Measurements from ENCODE around the gene CHAMP1. TPM values are rescaled to one million over a fixed set of nuclear protein-coding genes. Genes with fewer than 3 reads are reported as not detected.
A peak's percentile ranks its signal among the peaks of the same experiment; 100 is the strongest.

CHAMP1 gene
- total RNA-seq, 1 donor = 9.4 TPM

GRCh38 chr13:114309086-114309485 lies 5.2 kb upstream of the CHAMP1 start:
- no peak for TF ChIP-seq CTCF (IDR thresholded peaks at IDR 0.05; ENCODE audit: extremely low read depth, low read depth, low read length)
- peaks cover 21% of the 10 kb centered on the region for H3K36me3 ChIP-seq (ENCODE audit: insufficient read depth, low read length)
- H3K27ac ChIP-seq (ENCODE audit: low read depth, low read length) = no peak overlapping the region
- DNase-seq (ENCODE audit: insufficient read length, low spot score, missing footprints) = no peak
- no peaks in the 10 kb centered on the region for H3K9me3 ChIP-seq (ENCODE audit: low read depth, low read length)
- H2AFZ ChIP-seq (ENCODE audit: low read length) = no peak overlapping the region
- H3K27me3 ChIP-seq (ENCODE audit: insufficient read depth, low read length) = no peaks in the 10 kb centered on the region
- H3K4me1 ChIP-seq (ENCODE audit: insufficient read depth, low read length) = peaks cover 40% of the 10 kb centered on the region
- no peak overlapping the region for H3K4me2 ChIP-seq (ENCODE audit: insufficient read depth, low read length)
- H3K4me3 ChIP-seq (ENCODE audit: insufficient read depth, low read length) = no peak overlapping the region
- H4K20me1 ChIP-seq (ENCODE audit: insufficient read depth, low read length) = no peaks in the 10 kb centered on the region
- no peaks in the 10 kb centered on the region for H3K79me2 ChIP-seq (ENCODE audit: insufficient read depth, low read length)

DNA sequence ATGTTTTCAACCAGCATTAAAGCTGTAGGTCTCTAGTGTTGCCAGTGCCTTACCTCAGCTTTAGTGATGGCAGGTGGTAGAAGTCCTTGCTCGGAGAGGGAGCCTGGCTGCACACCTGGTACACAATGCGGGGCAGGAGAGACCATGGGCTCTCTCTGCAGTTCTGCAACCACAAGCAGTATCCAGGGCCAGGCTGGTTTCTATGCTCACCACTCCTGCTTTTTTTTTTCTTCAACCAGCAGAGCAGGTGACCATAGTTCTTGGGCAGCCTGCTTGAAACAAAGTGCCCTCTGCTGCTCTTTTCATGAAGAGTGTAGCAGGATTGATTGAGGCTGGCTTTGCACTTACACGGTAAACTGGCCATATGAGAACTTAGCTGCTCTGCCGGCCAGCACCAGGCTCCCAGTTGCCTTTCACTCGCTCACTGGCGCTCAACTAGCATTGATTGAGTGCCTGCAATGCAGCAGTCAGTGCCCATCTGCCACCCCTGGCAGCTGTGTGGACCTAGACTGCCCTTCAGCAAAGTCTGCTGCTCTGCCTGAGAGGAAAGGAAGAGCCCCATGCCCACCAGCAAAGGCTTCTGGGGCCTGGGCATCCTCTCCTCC lies 4.4 kb upstream of the CHAMP1 start:
- Histone ChIP-seq H2AFZ (ENCODE audit: low read length) (no peak overlapping the region), H3K27ac (ENCODE audit: low read depth, low read length) (peak overlapping the region; percentile 69)
- DNase-seq (ENCODE audit: insufficient read length, low spot score, missing footprints) = no peak

GRCh38 chr13:114310956-114311355 lies 3.3 kb upstream of the CHAMP1 start:
- Histone ChIP-seq H4K20me1 (ENCODE audit: insufficient read depth, low read length) (peaks cover 3% of the 10 kb centered on the region), H3K9me3 (ENCODE audit: low read depth, low read length) (no peaks in the 10 kb centered on the region)

More for the DNA sequence above, 4.4 kb upstream of the CHAMP1 start:
- Histone ChIP-seq H3K4me1 (ENCODE audit: insufficient read depth, low read length) (peaks cover 40% of the 10 kb centered on the region), H3K4me2 (ENCODE audit: insufficient read depth, low read length) (no peak overlapping the region), H3K27me3 (ENCODE audit: insufficient read depth, low read length) (no peaks in the 10 kb centered on the region), H4K20me1 (ENCODE audit: insufficient read depth, low read length) (no peaks in the 10 kb centered on the region), H3K79me2 (ENCODE audit: insufficient read depth, low read length) (peaks cover 6% of the 10 kb centered on the region), H3K4me3 (ENCODE audit: insufficient read depth, low read length) (no peak overlapping the region), H3K9me3 (ENCODE audit: low read depth, low read length) (no peaks in the 10 kb centered on the region), H3K36me3 (ENCODE audit: insufficient read depth, low read length) (peaks cover 14% of the 10 kb centered on the region)
- no peak for TF ChIP-seq CTCF (IDR thresholded peaks at IDR 0.05; ENCODE audit: extremely low read depth, low read depth, low read length)

More at GRCh38 chr13:114310956-114311355, 3.3 kb upstream of the CHAMP1 start:
- no peak overlapping the region for H2AFZ ChIP-seq (ENCODE audit: low read length)
- TF ChIP-seq CTCF (IDR thresholded peaks at IDR 0.05; ENCODE audit: extremely low read depth, low read depth, low read length) = no peak
- H3K79me2 ChIP-seq (ENCODE audit: insufficient read depth, low read length) = peaks cover 16% of the 10 kb centered on the region
- H3K36me3 ChIP-seq (ENCODE audit: insufficient read depth, low read length) = peaks cover 10% of the 10 kb centered on the region
- no peak for DNase-seq (ENCODE audit: insufficient read length, low spot score, missing footprints)
- H3K4me2 ChIP-seq (ENCODE audit: insufficient read depth, low read length) = peak overlapping the region; percentile 70
- H3K27me3 ChIP-seq (ENCODE audit: insufficient read depth, low read length) = no peaks in the 10 kb centered on the region
- peaks cover 50% of the 10 kb centered on the region for H3K4me1 ChIP-seq (ENCODE audit: insufficient read depth, low read length)
- peak overlapping the region; percentile 69 for H3K27ac ChIP-seq (ENCODE audit: low read depth, low read length)
- H3K4me3 ChIP-seq (ENCODE audit: insufficient read depth, low read length) = no peak overlapping the region
